Skeletal muscle satellite cell (primary cell): ENCODE measurements around the gene ZDHHC20. TPM values are rescaled to one million over a fixed set of nuclear protein-coding genes. Genes with fewer than 3 reads are reported as not detected.

ENCODE experiments used
- H3K27me3 ChIP-seq: 2 replicates; pipeline ENCODE4 v1.7.0; 2013; ENCODE audit warnings: low read length; ENCODE audit not compliant: control insufficient read depth, insufficient read depth
- H3K36me3 ChIP-seq: 2 replicates; pipeline ENCODE4 v1.7.0; 2013; ENCODE audit warnings: mild to moderate bottlenecking, control low read depth, low read length; ENCODE audit not compliant: insufficient read depth
- H3K4me1 ChIP-seq: 2 replicates; pipeline ENCODE4 v1.7.0; 2013; ENCODE audit warnings: low read length; ENCODE audit not compliant: control insufficient read depth, insufficient read depth
- H3K4me2 ChIP-seq: 2 replicates; pipeline ENCODE4 v1.7.0; 2013; ENCODE audit warnings: mild to moderate bottlenecking, low read length
- H3K4me3 ChIP-seq: 2 replicates; pipeline ENCODE4 v1.7.0; 2013; ENCODE audit warnings: low read length
- H3K9ac ChIP-seq: 2 replicates; pipeline ENCODE4 v1.7.0; 2013; ENCODE audit warnings: mild to moderate bottlenecking, low read depth, low read length, moderate library complexity
- H3K9me3 ChIP-seq: replicated peaks from 2 replicates; pipeline ENCODE4 v1.7.0; 2013; ENCODE audit warnings: mild to moderate bottlenecking, control low read depth, low read length
- total RNA-seq: library from RNA; depleted of rRNA; stranded (reverse); fragments of >200 nt; gene quantifications from 2 replicates; pipeline ENCODE4 v1.2.3, GENCODE V29; 2012; rRNA removed

Gene ZDHHC20
- total RNA-seq, result 63.1 and 63.6 TPM in 2 replicates

DNA sequence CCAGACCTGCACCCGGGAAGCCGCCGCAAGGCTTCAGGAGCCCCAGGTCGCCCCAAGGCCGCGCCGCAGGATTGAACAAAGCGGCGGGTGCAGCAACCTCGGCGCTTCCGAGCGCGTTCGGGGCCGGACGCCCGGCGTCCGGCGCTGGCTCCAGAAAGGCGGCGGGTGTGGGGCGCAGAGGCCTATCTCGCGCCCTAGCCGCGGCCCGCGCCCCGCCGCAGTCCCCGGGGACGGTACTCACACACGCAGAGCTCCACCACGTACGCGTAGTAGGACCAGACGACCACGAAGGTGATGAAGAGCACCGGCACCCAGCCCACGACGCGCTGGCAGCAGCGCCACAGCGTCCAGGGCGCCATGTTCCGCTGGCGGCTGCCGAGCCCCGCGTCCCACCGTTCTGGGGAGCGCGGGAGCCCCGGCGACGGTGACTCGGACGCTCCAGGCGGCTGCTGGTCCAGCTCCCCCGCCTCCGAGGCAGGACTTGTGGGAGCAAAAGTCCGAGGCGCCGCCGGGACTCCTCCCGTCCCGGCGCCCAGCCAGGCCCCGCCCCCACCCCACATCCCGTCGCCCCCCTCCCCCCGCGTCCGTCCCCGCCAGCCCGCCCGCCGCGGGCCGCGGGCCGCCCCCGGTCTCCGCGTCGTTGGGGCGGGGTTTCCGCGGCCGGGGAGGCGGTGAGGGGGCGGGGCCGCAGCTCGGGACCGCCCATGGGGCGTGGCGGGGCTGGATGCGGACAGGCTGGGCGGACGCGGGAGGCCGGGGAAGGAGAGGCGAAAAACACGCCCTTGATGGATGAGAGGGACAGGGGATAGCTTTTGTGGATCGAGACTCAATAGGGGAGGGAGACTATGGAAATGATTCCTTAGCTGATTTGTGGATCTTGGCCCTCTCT is at the start of gene ZDHHC20:
Gene ZDHHC20, minus strand, starts transcription at position 491 of the 889 bp plus-strand sequence. Its CDS starts 132 bp downstream, at position 359.
- Histone ChIP-seq H3K4me1 (peaks cover 8% of the 10 kb centered on the region), H3K27me3 (no peaks in the 10 kb centered on the region), H3K9ac (peak within 1 kb of the TSS; percentile 96), H3K4me2 (peak within 1 kb of the TSS; percentile 84), H3K9me3 (no peaks in the 10 kb centered on the region), H3K4me3 (peak within 1 kb of the TSS; percentile 100), H3K36me3 (no peaks in the 10 kb centered on the region)

- H3K36me3 ChIP-seq, result peaks cover 19% of the 10 kb centered on the region
- no peak overlapping the region for H3K4me2 ChIP-seq
- H3K27me3 ChIP-seq, result no peaks in the 10 kb centered on the region
- H3K4me3 ChIP-seq, result no peak overlapping the region
- H3K9me3 ChIP-seq, result no peaks in the 10 kb centered on the region
- no peaks in the 10 kb centered on the region for H3K4me1 ChIP-seq
- no peak overlapping the region for H3K9ac ChIP-seq
Observed at GRCh38 chr13:21504379-21504778, 45.3 kb upstream of the ZDHHC20 start.

DNA sequence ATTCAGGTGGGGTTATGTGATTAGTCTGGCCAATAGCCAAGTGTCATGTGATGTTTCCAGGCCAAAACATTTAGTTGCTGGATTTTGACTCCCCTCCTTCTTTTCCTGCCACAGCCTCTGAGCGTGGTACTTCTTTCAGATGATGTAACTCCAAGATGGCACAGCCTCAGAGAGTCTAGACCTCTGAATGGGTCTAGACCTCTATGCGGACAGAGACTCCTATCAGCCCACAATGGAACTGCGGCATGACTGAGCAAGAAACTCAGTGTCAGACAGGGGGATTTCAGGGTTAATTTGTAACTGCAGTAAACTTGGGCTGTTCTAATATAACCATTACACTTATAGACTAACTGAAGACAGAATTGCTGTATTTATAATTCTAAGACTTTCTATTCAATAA is 42.6 kb upstream of the ZDHHC20 start:
- H3K36me3 ChIP-seq, result peaks cover 12% of the 10 kb centered on the region
- H3K4me2 ChIP-seq, result no peak overlapping the region
- H3K4me1 ChIP-seq, result no peaks in the 10 kb centered on the region
- no peak overlapping the region for H3K4me3 ChIP-seq
- no peaks in the 10 kb centered on the region for H3K9me3 ChIP-seq
- no peaks in the 10 kb centered on the region for H3K27me3 ChIP-seq
- H3K9ac ChIP-seq, result no peak overlapping the region

GRCh38 chr13:21486322-21486721 is 27.2 kb upstream of the ZDHHC20 start:
- H3K4me2 ChIP-seq, result no peak overlapping the region
- H3K4me3 ChIP-seq, result no peak overlapping the region
- H3K36me3 ChIP-seq, result peaks cover 10% of the 10 kb centered on the region
- H3K9ac ChIP-seq, result no peak overlapping the region
- H3K9me3 ChIP-seq, result no peaks in the 10 kb centered on the region
- no peaks in the 10 kb centered on the region for H3K27me3 ChIP-seq
- H3K4me1 ChIP-seq, result no peaks in the 10 kb centered on the region

DNA sequence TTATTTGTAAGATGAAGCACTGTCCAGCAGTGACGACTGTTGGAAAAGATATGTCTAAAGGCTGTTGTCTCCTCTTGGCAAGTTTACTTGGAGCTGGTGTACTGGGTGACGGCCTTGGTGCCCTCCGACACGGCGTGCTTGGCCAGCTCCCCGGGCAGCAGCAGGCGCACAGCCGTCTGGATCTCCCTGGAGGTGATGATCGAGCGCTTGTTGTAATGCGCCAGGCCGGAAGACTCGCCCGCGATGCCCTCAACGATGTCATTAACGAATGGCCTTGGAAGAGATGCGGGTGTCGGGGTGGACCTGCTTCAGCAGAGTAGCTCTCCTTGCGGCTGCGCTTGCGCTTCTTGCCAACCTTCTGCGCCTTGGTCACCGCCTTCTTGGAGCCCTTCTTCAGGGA is 24.6 kb upstream of the ZDHHC20 start:
- Histone ChIP-seq H3K9me3 (no peaks in the 10 kb centered on the region), H3K4me1 (peaks cover 8% of the 10 kb centered on the region), H3K4me2 (no peak overlapping the region), H3K9ac (no peak overlapping the region), H3K27me3 (no peaks in the 10 kb centered on the region), H3K4me3 (no peak overlapping the region), H3K36me3 (no peaks in the 10 kb centered on the region)

- Histone ChIP-seq H3K36me3 (no peaks in the 10 kb centered on the region), H3K9me3 (no peaks in the 10 kb centered on the region), H3K4me2 (no peak overlapping the region), H3K4me1 (peaks cover 8% of the 10 kb centered on the region), H3K9ac (no peak overlapping the region), H3K27me3 (no peaks in the 10 kb centered on the region), H3K4me3 (no peak overlapping the region)
Observed at GRCh38 chr13:21481359-21481758, 22.3 kb upstream of the ZDHHC20 start.

- Histone ChIP-seq H3K27me3 (no peaks in the 10 kb centered on the region), H3K4me1 (peaks cover 8% of the 10 kb centered on the region), H3K9me3 (no peaks in the 10 kb centered on the region), H3K9ac (no peak overlapping the region), H3K4me2 (peak overlapping the region; percentile 74), H3K4me3 (peak overlapping the region; percentile 52), H3K36me3 (no peaks in the 10 kb centered on the region)
Observed at GRCh38 chr13:21478881-21479808, 20.0 kb upstream of the ZDHHC20 start.

DNA sequence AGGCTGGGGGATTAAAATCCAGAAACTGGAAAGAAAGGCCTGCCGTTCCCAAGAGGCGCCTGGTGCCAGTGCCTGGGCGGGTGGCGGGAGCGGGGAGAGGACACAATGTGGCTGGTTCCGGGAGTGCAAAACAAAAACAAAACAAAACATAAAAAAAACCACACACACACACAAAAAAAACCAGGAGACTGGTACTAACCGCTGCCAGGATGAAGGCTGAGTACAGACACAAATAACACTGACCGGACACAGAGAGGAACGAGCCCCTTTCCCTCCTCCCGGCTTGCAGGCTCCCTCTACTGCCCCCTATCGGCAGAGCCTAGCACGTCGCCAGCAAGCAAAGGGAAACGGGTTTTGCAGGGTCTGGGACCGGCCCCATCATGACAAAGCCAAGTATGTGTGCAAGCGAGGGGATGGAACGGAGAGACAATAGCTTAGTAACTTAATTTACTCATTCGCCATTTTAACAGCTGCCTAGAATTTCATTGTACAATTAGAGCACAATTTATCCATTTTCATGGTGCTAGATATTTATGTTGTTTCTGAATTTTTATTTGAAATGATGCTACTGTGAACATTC is 17.9 kb upstream of the ZDHHC20 start:
- Histone ChIP-seq H3K27me3 (no peaks in the 10 kb centered on the region), H3K9ac (peak overlapping the region; percentile 67), H3K4me3 (peak overlapping the region; percentile 66)

DNA sequence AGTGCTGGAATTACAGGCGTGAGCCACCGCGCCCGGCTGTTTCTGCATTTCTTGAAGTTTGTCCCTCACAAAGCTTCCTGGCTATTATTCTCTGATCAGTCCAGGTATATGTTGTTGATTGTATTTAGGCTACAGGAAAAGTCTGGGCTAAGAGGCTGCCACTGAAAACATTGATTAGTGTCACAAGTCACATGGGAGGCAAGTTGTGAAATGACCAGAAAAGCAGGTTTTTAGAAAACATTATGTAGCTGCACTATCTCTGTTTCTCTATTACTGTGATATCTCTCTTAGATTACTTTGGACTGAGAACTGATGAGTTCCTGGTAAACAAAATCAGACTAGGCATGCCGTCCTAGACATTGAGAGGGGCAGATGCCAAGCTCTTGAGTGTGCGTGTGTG is 16.0 kb upstream of the ZDHHC20 start:
- Histone ChIP-seq H3K9ac (no peak overlapping the region), H3K4me3 (no peak overlapping the region), H3K4me1 (peaks cover 8% of the 10 kb centered on the region), H3K27me3 (no peaks in the 10 kb centered on the region), H3K36me3 (no peaks in the 10 kb centered on the region), H3K9me3 (no peaks in the 10 kb centered on the region), H3K4me2 (no peak overlapping the region)

More for the DNA sequence above, 17.9 kb upstream of the ZDHHC20 start:
- H3K9me3 ChIP-seq, result no peaks in the 10 kb centered on the region
- H3K4me1 ChIP-seq, result peaks cover 8% of the 10 kb centered on the region
- H3K4me2 ChIP-seq, result peak overlapping the region; percentile 80
- H3K36me3 ChIP-seq, result no peaks in the 10 kb centered on the region

DNA sequence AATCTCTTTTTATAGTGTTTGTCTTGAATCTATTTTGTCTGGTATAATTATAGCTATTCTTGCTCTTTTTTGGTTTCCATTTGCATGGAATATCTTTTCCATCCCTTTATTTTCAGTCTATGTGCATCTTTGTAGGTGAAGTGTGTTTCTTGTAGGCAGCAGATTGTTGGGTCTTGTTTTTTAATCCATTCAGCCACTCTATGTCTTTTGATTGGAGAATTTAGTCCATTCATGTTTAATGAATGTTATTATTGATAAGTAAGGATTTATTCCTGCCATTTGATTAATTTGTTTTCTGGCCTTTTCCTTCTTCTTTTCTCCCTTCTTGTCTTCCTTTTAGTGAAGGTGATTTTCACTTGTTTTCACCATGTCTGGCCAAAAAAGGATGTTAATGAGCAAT is 11.7 kb upstream of the ZDHHC20 start:
- no peak overlapping the region for H3K4me3 ChIP-seq
- no peak overlapping the region for H3K9ac ChIP-seq
- no peaks in the 10 kb centered on the region for H3K4me1 ChIP-seq
- H3K4me2 ChIP-seq, result no peak overlapping the region
- no peaks in the 10 kb centered on the region for H3K36me3 ChIP-seq
- peaks cover 2% of the 10 kb centered on the region for H3K27me3 ChIP-seq
- no peaks in the 10 kb centered on the region for H3K9me3 ChIP-seq

- Histone ChIP-seq H3K4me3 (no peak overlapping the region), H3K36me3 (no peaks in the 10 kb centered on the region), H3K9me3 (no peaks in the 10 kb centered on the region), H3K9ac (no peak overlapping the region), H3K4me1 (no peaks in the 10 kb centered on the region), H3K27me3 (peaks cover 12% of the 10 kb centered on the region), H3K4me2 (no peak overlapping the region)
Observed at GRCh38 chr13:21466527-21466926, 7.4 kb upstream of the ZDHHC20 start.
